ENCODE results near the gene PLD5. TPM values are rescaled to one million over a fixed set of nuclear protein-coding genes. Genes with fewer than 3 reads are reported as not detected.

PLD5 gene
- polyA plus RNA-seq, 3 donors = not detected

GRCh38 chr1:242081446-242081845 is 443.1 kb downstream of the PLD5 start:
- no peaks in the 10 kb centered on the region for H3K36me3 ChIP-seq (replicated peaks in 1 of 2; ENCODE audit: control insufficient read depth in 1 of 2, insufficient read depth in 2 of 2, low read length in 2 of 2)
- Mint-ChIP-seq H3K4me1 (no peaks in the 10 kb centered on the region), H3K27ac (no peak overlapping the region), H3K9me3 (peaks cover 0 to 9% (median 3%) of the 10 kb centered on the region in 7 donors), H3K27me3 (ENCODE audit: low read depth in 3 of 3) (peaks cover 0 to 3% (median 0%) of the 10 kb centered on the region in 3 donors), H3K4me3 (no peak overlapping the region), H3K36me3 (no peaks in the 10 kb centered on the region)
- H3K27ac ChIP-seq (ENCODE audit: low read depth in 1 of 2, low read length in 2 of 2) = no peak overlapping the region
- H3K4me1 ChIP-seq (ENCODE audit: control insufficient read depth in 1 of 2, insufficient read depth in 2 of 2, low read length in 2 of 2) = no peaks in the 10 kb centered on the region
- TF ChIP-seq CTCF (IDR thresholded peaks at IDR 0.05) = no peak
- no peaks in the 10 kb centered on the region for H3K27me3 ChIP-seq (ENCODE audit: control insufficient read depth in 2 of 2, insufficient read depth in 2 of 2, low read length in 2 of 2)
- H3K79me2 ChIP-seq (ENCODE audit: insufficient read depth, low read length) = no peaks in the 10 kb centered on the region
- H3K9me3 ChIP-seq (replicated peaks in 1 of 2; ENCODE audit: control insufficient read depth in 1 of 2, insufficient read depth in 1 of 2, low read length in 2 of 2) = no peaks in the 10 kb centered on the region
- no peak overlapping the region for H2AFZ ChIP-seq (ENCODE audit: insufficient read depth, low read depth, low read length, poor library complexity, severe bottlenecking)
- DNase-seq = no peak
- H3K9ac ChIP-seq (ENCODE audit: insufficient read depth, low read length, poor library complexity, severe bottlenecking) = no peak overlapping the region
- H3K4me3 ChIP-seq (replicated peaks in 1 of 3; ENCODE audit: low read depth in 2 of 3, low read length in 3 of 3) = no peak overlapping the region
- H4K20me1 ChIP-seq (ENCODE audit: insufficient read depth, low read length) = no peaks in the 10 kb centered on the region
- intact Hi-C loops (cut with micrococcal nuclease) = no loop called here
- WGBS (ENCODE audit: insufficient coverage) = 80% methylated on average over 1 of the region's 1 CpG
- H3K4me2 ChIP-seq (replicated peaks; ENCODE audit: extremely low read depth, low read length, poor library complexity, severe bottlenecking) = no peak overlapping the region

- H3K27me3 Mint-ChIP-seq (ENCODE audit: low read depth in 3 of 3) = peaks cover 2% of the 10 kb centered on the region in 3 donors
- Histone ChIP-seq H3K79me2 (ENCODE audit: insufficient read depth, low read length) (no peaks in the 10 kb centered on the region), H3K4me2 (replicated peaks; ENCODE audit: extremely low read depth, low read length, poor library complexity, severe bottlenecking) (no peak overlapping the region), H3K4me3 (replicated peaks in 1 of 3; ENCODE audit: low read depth in 2 of 3, low read length in 3 of 3) (no peak overlapping the region), H3K9ac (ENCODE audit: insufficient read depth, low read length, poor library complexity, severe bottlenecking) (no peak overlapping the region), H3K4me1 (ENCODE audit: control insufficient read depth in 1 of 2, insufficient read depth in 2 of 2, low read length in 2 of 2) (no peaks in the 10 kb centered on the region), H3K27me3 (ENCODE audit: control insufficient read depth in 2 of 2, insufficient read depth in 2 of 2, low read length in 2 of 2) (no peaks in the 10 kb centered on the region), H3K9me3 (replicated peaks in 1 of 2; ENCODE audit: control insufficient read depth in 1 of 2, insufficient read depth in 1 of 2, low read length in 2 of 2) (no peaks in the 10 kb centered on the region), H3K36me3 (replicated peaks in 1 of 2; ENCODE audit: control insufficient read depth in 1 of 2, insufficient read depth in 2 of 2, low read length in 2 of 2) (no peaks in the 10 kb centered on the region), H2AFZ (ENCODE audit: insufficient read depth, low read depth, low read length, poor library complexity, severe bottlenecking) (no peak overlapping the region), H4K20me1 (ENCODE audit: insufficient read depth, low read length) (no peaks in the 10 kb centered on the region), H3K27ac (ENCODE audit: low read depth in 1 of 2, low read length in 2 of 2) (no peak overlapping the region)
- DNase-seq = no peak
- intact Hi-C loops (cut with micrococcal nuclease) = no loop called here
- no peaks in the 10 kb centered on the region for H3K36me3 Mint-ChIP-seq
- no peak for TF ChIP-seq CTCF (IDR thresholded peaks at IDR 0.05)
- no CpG with 5 or more reads among the region's 2 CpGs for WGBS (ENCODE audit: insufficient coverage)
- peaks cover 0 to 7% (median 2%) of the 10 kb centered on the region in 7 donors for H3K9me3 Mint-ChIP-seq
- no peak overlapping the region for H3K27ac Mint-ChIP-seq
- no peaks in the 10 kb centered on the region for H3K4me1 Mint-ChIP-seq
- H3K4me3 Mint-ChIP-seq = no peak overlapping the region
Measured at GRCh38 chr1:242065813-242066212, 458.7 kb downstream of the PLD5 start.
